Hepatocyte (in vitro differentiated cells): ENCODE data around the gene GLYATL3. TPM values are rescaled to one million over a fixed set of nuclear protein-coding genes. Genes with fewer than 3 reads are reported as not detected.

Experiments used
- DNase-seq: peaks from one replicate; pipeline ENCODE4 v3.0.0-alpha.2; 2016; ENCODE audit warnings: low spot score
- H2AFZ ChIP-seq: fragments of 200-600 bp; sonication (generic); 2 replicates; pipeline ENCODE4 v1.6.0; 2016; ENCODE audit warnings: antibody characterized with exemption, mild to moderate bottlenecking
- H3K27ac ChIP-seq: fragments of 200-600 bp; sonication (generic); 2 replicates; pipeline ENCODE4 v1.5.1; 2016; ENCODE audit warnings: mild to moderate bottlenecking
- H3K27me3 ChIP-seq: fragments of 200-600 bp; sonication (generic); 2 replicates; pipeline ENCODE4 v1.6.1; 2016
- H3K36me3 ChIP-seq: fragments of 200-600 bp; sonication (generic); replicated peaks from 2 replicates; pipeline ENCODE4 v1.5.1; 2016; ENCODE audit warnings: low read depth; ENCODE audit not compliant: insufficient read depth
- H3K4me1 ChIP-seq: fragments of 200-600 bp; sonication (generic); 2 replicates; pipeline ENCODE4 v1.5.1; 2016; ENCODE audit warnings: mild to moderate bottlenecking, moderate library complexity; ENCODE audit not compliant: insufficient read depth
- H3K4me2 ChIP-seq: fragments of 200-600 bp; sonication (generic); 2 replicates; pipeline ENCODE4 v1.6.0; 2016
- H3K4me3 ChIP-seq: fragments of 200-600 bp; sonication (generic); 2 replicates; pipeline ENCODE4 v1.5.1; 2016; ENCODE audit warnings: mild to moderate bottlenecking
- H3K79me2 ChIP-seq: fragments of 200-600 bp; sonication (generic); 2 replicates; pipeline ENCODE4 v1.6.0; 2017; ENCODE audit warnings: mild to moderate bottlenecking
- H3K9me2 ChIP-seq: fragments of 200-600 bp; sonication (generic); replicated peaks from 2 replicates; pipeline ENCODE4 v1.6.0; 2017; ENCODE audit warnings: mild to moderate bottlenecking; ENCODE audit not compliant: insufficient read depth
- H3K9me3 ChIP-seq: fragments of 200-600 bp; sonication (generic); 2 replicates; pipeline ENCODE4 v1.5.1; 2016; ENCODE audit warnings: low read depth, mild to moderate bottlenecking
- H4K20me1 ChIP-seq: fragments of 200-600 bp; sonication (generic); 2 replicates; pipeline ENCODE4 v1.6.0; 2016; ENCODE audit warnings: mild to moderate bottlenecking; ENCODE audit not compliant: insufficient read depth, poor library complexity, severe bottlenecking
- CTCF ChIP-seq: fragments of 200-600 bp; sonication (generic); IDR thresholded peaks from 2 replicates; pipeline ENCODE4 v1.5.1; 2016; ENCODE audit warnings: antibody characterized with exemption, mild to moderate bottlenecking; ENCODE audit not compliant: poor library complexity
- EZH2 ChIP-seq: fragments of 200-600 bp; sonication (generic); IDR thresholded peaks from 2 replicates; pipeline ENCODE4 v1.6.1; 2016; ENCODE audit warnings: antibody characterized with exemption, mild to moderate bottlenecking, borderline replicate concordance
- EZH2phosphoT487 ChIP-seq: fragments of 200-600 bp; sonication (generic); IDR thresholded peaks from one replicate; pipeline ENCODE4 v1.6.1; 2018; ENCODE audit warnings: antibody characterized with exemption, mild to moderate bottlenecking, low read depth, moderate library complexity; ENCODE audit not compliant: unreplicated experiment, severe bottlenecking
- WGBS: methylation state at CpG from one replicate; pipeline ENCODE4 v1.1.6; 2016; ENCODE audit warnings: low lambda C conversion rate; ENCODE audit errors: missing lambda C conversion rate; 5-methylcytosine and 5-hydroxymethylcytosine counted together
- polyA plus RNA-seq: library from polyadenylated mRNA; unstranded; fragments of >200 nt; fragmentation: Nextera tagmentation; extraction: Ambion mirVana; gene quantifications from 2 replicates; pipeline ENCODE4 v1.2.1, GENCODE V29; 2016
- total RNA-seq: library from RNA; depleted of rRNA; stranded (reverse); fragments of >200 nt; gene quantifications from 2 replicates; pipeline ENCODE4 v1.2.3, GENCODE V29; 2014

The GLYATL3 gene
- total and polyA plus RNA-seq, 2 experiments from 2014 or later: not detected

GRCh38 chr6:49528571-49528970, 28.8 kb downstream of the GLYATL3 start:
- no peak overlapping the region for H3K27ac ChIP-seq
- H2AFZ ChIP-seq: no peak overlapping the region
- TF ChIP-seq CTCF: no peak
- no peak for TF ChIP-seq EZH2
- no peak for TF ChIP-seq EZH2phosphoT487
- no peaks in the 10 kb centered on the region for H3K9me2 ChIP-seq
- H4K20me1 ChIP-seq: no peaks in the 10 kb centered on the region
- no peak overlapping the region for H3K4me2 ChIP-seq
- no peaks in the 10 kb centered on the region for H3K79me2 ChIP-seq
- H3K36me3 ChIP-seq: no peaks in the 10 kb centered on the region
- no peaks in the 10 kb centered on the region for H3K27me3 ChIP-seq
- DNase-seq: no peak
- H3K4me1 ChIP-seq: peaks cover 4% of the 10 kb centered on the region
- no peaks in the 10 kb centered on the region for H3K9me3 ChIP-seq
- WGBS: 57% methylated on average over 3 of the region's 3 CpGs
- no peak overlapping the region for H3K4me3 ChIP-seq

GRCh38 chr6:49530141-49530776, 30.5 kb downstream of the GLYATL3 start:
- Histone ChIP-seq H4K20me1 (no peaks in the 10 kb centered on the region), H3K4me3 (no peak overlapping the region), H3K9me3 (no peaks in the 10 kb centered on the region), H3K9me2 (no peaks in the 10 kb centered on the region), H3K4me1 (no peaks in the 10 kb centered on the region), H3K27me3 (no peaks in the 10 kb centered on the region), H3K27ac (no peak overlapping the region), H3K36me3 (no peaks in the 10 kb centered on the region), H3K79me2 (no peaks in the 10 kb centered on the region), H3K4me2 (no peak overlapping the region), H2AFZ (no peak overlapping the region)
- TF ChIP-seq EZH2phosphoT487 (no peak), EZH2 (no peak), CTCF (no peak)
- WGBS: 88% methylated on average over 2 of the region's 2 CpGs
- no peak for DNase-seq

GRCh38 chr6:49531774-49532569, 32.2 kb downstream of the GLYATL3 start:
- peak; percentile 78 for DNase-seq
- Histone ChIP-seq H3K36me3 (no peaks in the 10 kb centered on the region), H3K4me3 (no peak overlapping the region), H3K4me2 (peak overlapping the region; percentile 66), H3K27me3 (no peaks in the 10 kb centered on the region), H3K27ac (no peak overlapping the region), H3K79me2 (no peaks in the 10 kb centered on the region), H3K9me2 (no peaks in the 10 kb centered on the region), H3K4me1 (no peaks in the 10 kb centered on the region), H4K20me1 (no peaks in the 10 kb centered on the region), H3K9me3 (no peaks in the 10 kb centered on the region), H2AFZ (peak overlapping the region; percentile 20)
- WGBS: 16% methylated on average over 3 of the region's 3 CpGs
- TF ChIP-seq CTCF (peak; percentile 98), EZH2 (no peak)
